A673 (cell line): ENCODE data around the gene CALR3. TPM values are rescaled to one million over a fixed set of nuclear protein-coding genes. Genes with fewer than 3 reads are reported as not detected.
A peak's percentile ranks its signal among the peaks of the same experiment; 100 is the strongest.

Experiments used
- BruUV-seq: library from RNA; stranded (reverse); fragments of 400-500 nt; replicated peaks from 2 replicates; lab custom pipeline; 2021; lab: Mats Ljungman, UMichigan
- CTCF ChIA-PET: fragments of 300-600 bp; sonication (Branson Sonifier 250); formaldehyde crosslinking; loops from one replicate; lab custom pipeline; 2022; ENCODE audit warnings: antibody characterized with exemption; lab: Charles Lee
- POLR2A ChIA-PET: fragments of 300-600 bp; sonication (Branson Sonifier 250); formaldehyde crosslinking; loops from one replicate; lab custom pipeline; 2022; ENCODE audit warnings: antibody characterized with exemption; ENCODE audit not compliant: low non-redundant PET; lab: Charles Lee
- DNase-seq: peaks from one replicate; pipeline ENCODE4 v3.0.0-alpha.2; 2015; ENCODE audit warnings: low spot score
- H3K27ac ChIP-seq: fragments of 200-600 bp; sonication (generic); 2 replicates; pipeline ENCODE4 v1.5.1; 2016; ENCODE audit warnings: mixed run types, low read depth, mild to moderate bottlenecking, mixed read lengths, antibody characterized with exemption, low read length; ENCODE audit not compliant: poor library complexity, severe bottlenecking
- H3K27me3 ChIP-seq: fragments of 200-600 bp; sonication (generic); replicated peaks from 2 replicates; pipeline ENCODE4 v1.6.1; 2017; ENCODE audit warnings: mixed run types, low read depth, mild to moderate bottlenecking, mixed read lengths, antibody characterized with exemption, low read length; ENCODE audit not compliant: insufficient read depth, poor library complexity
- H3K36me3 ChIP-seq: fragments of 200-600 bp; sonication (generic); 2 replicates; pipeline ENCODE4 v1.6.1; 2016; ENCODE audit warnings: mixed run types, mild to moderate bottlenecking, mixed read lengths, antibody characterized with exemption, low read length; ENCODE audit not compliant: insufficient read depth, poor library complexity, severe bottlenecking
- H3K4me1 ChIP-seq: fragments of 200-600 bp; sonication (generic); 2 replicates; pipeline ENCODE4 v1.6.1; 2017; ENCODE audit warnings: mixed run types, mild to moderate bottlenecking, mixed read lengths, antibody characterized with exemption, low read length; ENCODE audit not compliant: insufficient read depth, poor library complexity, severe bottlenecking
- H3K4me3 ChIP-seq: fragments of 200-600 bp; sonication (generic); 2 replicates; pipeline ENCODE4 v1.5.1; 2016; ENCODE audit warnings: low read depth, mixed run types, mild to moderate bottlenecking, mixed read lengths, low read length; ENCODE audit not compliant: poor library complexity, severe bottlenecking
- H3K9me3 ChIP-seq: fragments of 200-600 bp; sonication (generic); 2 replicates; pipeline ENCODE4 v1.6.1; 2016; ENCODE audit warnings: mixed run types, low read depth, mild to moderate bottlenecking, mixed read lengths, antibody characterized with exemption, low read length; ENCODE audit not compliant: poor library complexity, severe bottlenecking
- EZH2 ChIP-seq: fragments of 200-600 bp; sonication (generic); IDR thresholded peaks from 2 replicates; pipeline ENCODE4 v1.6.1; 2017; ENCODE audit warnings: borderline replicate concordance, low read depth, mild to moderate bottlenecking, mixed read lengths, antibody characterized with exemption, low read length; ENCODE audit not compliant: poor library complexity, severe bottlenecking
- intact Hi-C: fragments of 100-400 bp; cut with micrococcal nuclease; formaldehyde crosslinking; loops from one replicate; pipeline ENCODE4 v1.10.0; 2022; ENCODE audit not compliant: unreplicated experiment
- total RNA-seq: library from RNA; stranded (reverse); gene quantifications from 2 replicates; pipeline ENCODE4 v1.2.3, GENCODE V29; 2021
- TF ChIP-seq, protein P1 (sequence below): fragments of 300-800, 200-600 bp; sonication (generic); conservative IDR thresholded peaks from 2 replicates; pipeline ENCODE4 v1.5.1; 2017; ENCODE audit warnings: low read depth, mild to moderate bottlenecking, antibody characterized with exemption, low read length, moderate library complexity, mixed read lengths

The CALR3 gene
- total RNA-seq, 1 experiment from 2014 or later = not detected

DNA sequence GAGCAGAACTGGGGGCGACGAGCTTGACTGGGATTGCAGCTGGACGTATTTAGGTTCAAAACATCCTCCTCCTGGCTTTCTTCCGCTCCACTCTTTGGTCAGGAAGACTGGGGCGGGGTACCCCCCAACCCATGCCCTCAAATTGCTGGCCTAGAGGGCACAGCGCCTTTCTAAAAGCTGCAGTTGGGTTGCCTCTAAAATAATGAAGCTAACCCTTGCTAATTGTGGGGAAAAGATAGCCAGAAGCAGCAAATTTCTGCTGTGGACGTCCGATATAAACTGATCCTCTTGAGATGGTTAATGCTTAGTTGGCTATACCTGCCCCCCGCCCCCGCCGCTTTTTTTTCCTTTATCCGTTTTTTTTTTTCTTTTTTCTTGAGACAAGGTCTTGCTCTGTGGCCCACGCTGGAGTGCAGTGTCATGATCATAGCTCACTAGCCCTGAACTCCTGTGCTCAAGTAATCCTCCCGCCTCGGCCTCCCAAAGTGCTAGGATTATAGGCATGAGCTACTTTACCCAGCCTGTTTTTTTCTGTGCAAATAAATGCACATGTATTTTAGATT is 47.0 kb upstream of the CALR3 start:
- Histone ChIP-seq H3K27me3 (no peaks in the 10 kb centered on the region), H3K27ac (peak overlapping the region; percentile 92), H3K36me3 (peaks cover 19% of the 10 kb centered on the region), H3K9me3 (no peaks in the 10 kb centered on the region), H3K4me3 (peak overlapping the region; percentile 96), H3K4me1 (peaks cover 17% of the 10 kb centered on the region)
- intact Hi-C loops = no loop called here
- DNase-seq = no peak
- TSS peak; percentile 86 for BruUV-seq
- TF ChIP-seq, protein P1, sequence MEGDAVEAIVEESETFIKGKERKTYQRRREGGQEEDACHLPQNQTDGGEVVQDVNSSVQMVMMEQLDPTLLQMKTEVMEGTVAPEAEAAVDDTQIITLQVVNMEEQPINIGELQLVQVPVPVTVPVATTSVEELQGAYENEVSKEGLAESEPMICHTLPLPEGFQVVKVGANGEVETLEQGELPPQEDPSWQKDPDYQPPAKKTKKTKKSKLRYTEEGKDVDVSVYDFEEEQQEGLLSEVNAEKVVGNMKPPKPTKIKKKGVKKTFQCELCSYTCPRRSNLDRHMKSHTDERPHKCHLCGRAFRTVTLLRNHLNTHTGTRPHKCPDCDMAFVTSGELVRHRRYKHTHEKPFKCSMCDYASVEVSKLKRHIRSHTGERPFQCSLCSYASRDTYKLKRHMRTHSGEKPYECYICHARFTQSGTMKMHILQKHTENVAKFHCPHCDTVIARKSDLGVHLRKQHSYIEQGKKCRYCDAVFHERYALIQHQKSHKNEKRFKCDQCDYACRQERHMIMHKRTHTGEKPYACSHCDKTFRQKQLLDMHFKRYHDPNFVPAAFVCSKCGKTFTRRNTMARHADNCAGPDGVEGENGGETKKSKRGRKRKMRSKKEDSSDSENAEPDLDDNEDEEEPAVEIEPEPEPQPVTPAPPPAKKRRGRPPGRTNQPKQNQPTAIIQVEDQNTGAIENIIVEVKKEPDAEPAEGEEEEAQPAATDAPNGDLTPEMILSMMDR = no peak
- TF ChIP-seq EZH2 = no peak
- CTCF ChIA-PET = interaction anchor here (0.6 kb wide), 1 partner anchor 8 kb away, joined by 3 read pairs; no protein-coding TSS in a partner anchor
- POLR2A ChIA-PET = interaction anchor here (0.7 kb wide), 1 partner anchor 33 kb away, joined by 17 read pairs; no protein-coding TSS in a partner anchor

DNA sequence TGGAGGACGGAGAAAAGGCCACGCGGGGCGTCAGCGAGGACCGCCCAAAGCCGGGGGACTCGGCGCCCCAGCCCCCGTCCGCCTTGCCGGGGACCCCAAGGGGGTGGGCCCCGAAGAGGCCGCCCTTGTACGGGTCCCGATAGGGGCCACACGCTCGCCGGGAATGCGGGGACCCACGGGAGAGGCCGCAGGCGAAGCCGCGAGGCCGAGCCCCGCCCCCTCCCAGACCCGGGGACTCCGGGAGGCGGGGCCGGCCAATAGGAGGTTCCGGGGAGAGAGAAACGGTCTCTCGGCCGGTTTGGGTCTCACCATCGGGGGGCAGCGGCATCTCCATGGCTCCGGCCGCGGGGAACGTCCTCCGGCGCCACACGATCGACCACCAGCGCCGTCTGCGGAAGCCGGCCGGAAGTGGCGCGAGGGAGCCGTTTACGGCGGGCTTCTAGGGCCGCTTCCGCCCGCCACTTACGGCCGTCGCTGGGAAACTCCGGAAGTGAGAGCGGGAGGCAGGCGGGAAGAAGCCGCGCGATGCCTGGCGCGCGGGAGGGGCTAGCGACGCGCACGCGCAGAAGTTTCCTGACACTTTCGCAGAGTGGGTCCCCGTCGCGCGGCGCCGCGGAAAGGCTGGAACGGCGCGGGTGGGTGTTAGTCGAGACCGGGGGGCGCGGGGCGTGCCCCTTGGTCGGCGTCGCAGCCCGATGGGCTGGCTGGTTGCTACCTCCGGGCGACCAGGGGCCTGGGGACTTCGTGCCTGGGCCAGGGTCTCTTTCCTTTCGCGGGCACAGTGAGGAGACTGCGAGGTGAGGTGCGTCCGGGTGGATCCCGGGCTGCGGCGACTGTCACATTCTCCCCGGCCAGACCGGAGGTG is 46.3 kb upstream of the CALR3 start, which contains the start of gene CHERP:
CHERP (minus strand) TSS at position 393 of the 865 bp plus-strand sequence; CDS start at position 334, 59 bp downstream.
- peaks cover 17% of the 10 kb centered on the region for H3K4me1 ChIP-seq
- CTCF ChIA-PET = interaction anchor here (0.5 kb wide), 1 partner anchor 1306 kb away, joined by 7 read pairs; the partner anchor contains the start of gene JAK3
- H3K27me3 ChIP-seq = no peaks in the 10 kb centered on the region
- POLR2A ChIA-PET = no interaction called here
- peaks cover 19% of the 10 kb centered on the region for H3K36me3 ChIP-seq
- BruUV-seq = no TSS peak
- TF ChIP-seq, protein P1 = no peak
- TF ChIP-seq EZH2 = no peak
- H3K9me3 ChIP-seq = no peaks in the 10 kb centered on the region
- DNase-seq = peak; percentile 98
- intact Hi-C loops = no loop called here
- peak within 1 kb of the TSS; percentile 96 for H3K4me3 ChIP-seq
- peak within 1 kb of the TSS; percentile 92 for H3K27ac ChIP-seq

DNA sequence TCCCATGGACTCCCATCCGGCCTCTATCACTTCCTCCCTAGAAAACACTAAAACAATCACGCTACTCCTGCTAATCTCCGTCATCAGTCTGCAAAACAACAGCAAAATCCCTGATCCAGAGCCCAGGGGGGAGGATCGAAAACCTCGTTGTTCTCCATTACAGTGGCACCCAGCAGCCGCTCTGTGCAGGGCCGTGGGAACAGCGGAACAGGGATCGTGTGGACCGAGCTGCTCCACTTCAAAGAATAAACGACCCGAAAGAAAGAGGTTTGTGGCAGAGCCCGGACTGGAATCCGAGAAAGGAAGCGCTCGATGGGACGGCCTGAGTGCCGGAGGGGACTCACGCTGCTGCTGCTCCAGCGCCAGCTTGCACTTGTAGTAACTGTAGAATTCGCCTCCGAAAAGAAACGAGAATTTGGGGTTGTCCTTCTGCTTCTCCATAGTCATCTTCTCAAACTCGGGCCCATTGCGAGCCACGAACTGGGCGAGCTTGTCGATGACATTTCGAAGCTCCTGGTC is 45.6 kb upstream of the CALR3 start:
- POLR2A ChIA-PET = no interaction called here
- no TSS peak for BruUV-seq
- Histone ChIP-seq H3K27ac (peak overlapping the region; percentile 92), H3K4me3 (peak overlapping the region; percentile 96), H3K9me3 (no peaks in the 10 kb centered on the region), H3K36me3 (peaks cover 21% of the 10 kb centered on the region), H3K4me1 (peaks cover 17% of the 10 kb centered on the region), H3K27me3 (no peaks in the 10 kb centered on the region)
- DNase-seq = peak; percentile 9
- TF ChIP-seq, protein P1 = no peak
- TF ChIP-seq EZH2 = no peak
- intact Hi-C loops = no loop called here
- CTCF ChIA-PET = interaction anchor here (0.5 kb wide), 1 partner anchor 1306 kb away, joined by 7 read pairs; the partner anchor contains the start of gene JAK3
